Measurements from ENCODE around the gene SREBF2. TPM values are rescaled to one million over a fixed set of nuclear protein-coding genes. Genes with fewer than 3 reads are reported as not detected.

SREBF2 gene
- total and polyA plus RNA-seq, 10 of the 15 experiments (the other 5 are each of a cell fraction or from before 2014, with no cell fraction given): 2.4 to 177 (median 78.8) TPM

- CTCF ChIA-PET: interaction anchor here (1.2 to 11.0 kb wide), 3 partner anchors 9 to 19 kb away, joined by 4 to 234 read pairs (median 5); partner anchors contain the start of gene CENPM
- H3K36me3 ChIP-seq (ENCODE audit: control insufficient read depth in 2 of 2, insufficient read depth in 2 of 2, low read length in 1 of 2): 0 out of 4 replicates have a peak, but pooled peaks cover 0 to 9% of the 10 kb centered on the region in 2 experiments
- SMC1A ChIA-PET (ENCODE audit: uncharacterized antibody, unreplicated experiment): interaction anchor here (0.9 to 15.4 kb wide), 4 partner anchors 12 to 1001 kb away, joined by 3 to 321 read pairs (median 6); partner anchors contain the start of gene CENPM
- H3K4me2 ChIP-seq (ENCODE audit: control insufficient read depth, insufficient read depth): peak overlapping the region; percentile 7; the same call in 1 of the 2 replicates
- no peak overlapping the region for H3K9ac ChIP-seq (ENCODE audit: control insufficient read depth, insufficient read depth, low read length)
- no peaks in the 10 kb centered on the region for H3K27me3 ChIP-seq (replicated peaks in 1 of 2; ENCODE audit: control insufficient read depth in 2 of 2, insufficient read depth in 2 of 2, low read length in 1 of 2)
- FAIRE-seq (no peak), ATAC-seq (no peak), DNase-seq (ENCODE audit: low read depth, low spot score) (no peak)
- in situ Hi-C loops (cut with MboI): no loop called here
- H3K79me2 ChIP-seq (ENCODE audit: control insufficient read depth, insufficient read depth, low read length): peaks cover 32% of the 10 kb centered on the region
- H3K4me3 ChIP-seq: no peak overlapping the region
- no peak overlapping the region for H2AFZ ChIP-seq (ENCODE audit: control insufficient read depth, low read depth, low read length)
- no peaks in the 10 kb centered on the region for H3K9me3 ChIP-seq (replicated peaks; ENCODE audit: control insufficient read depth, insufficient read depth, low read length)
- RAD21 ChIA-PET (ENCODE audit: unreplicated experiment): interaction anchor here (1.4 to 11.6 kb wide), 6 partner anchors 10 to 231 kb away, joined by 5 to 408 read pairs (median 32); partner anchors contain the start of genes CENPM and SMIM45
- no TSS peak for BruUV-seq (replicated peaks)
- peaks cover 56% of the 10 kb centered on the region for H3K4me1 ChIP-seq (ENCODE audit: control insufficient read depth, insufficient read depth, low read length)
- peak overlapping the region; percentile 91 for H3K27ac ChIP-seq (ENCODE audit: control insufficient read depth, insufficient read depth)
- no peaks in the 10 kb centered on the region for H4K20me1 ChIP-seq (ENCODE audit: control insufficient read depth, insufficient read depth)
- intact Hi-C loops (cut with micrococcal nuclease; ENCODE audit: unreplicated experiment): no loop called here
- POLR2A ChIA-PET: interaction anchor here (0.6 to 15.3 kb wide), 9 partner anchors 8 to 88 kb away, joined by 3 to 599 read pairs (median 3); partner anchors contain the start of gene CENPM
- 59% methylated on average over 6 of the region's 6 CpGs for WGBS (ENCODE audit: insufficient coverage, insufficient replicate concordance, low lambda C conversion rate, missing lambda C conversion rate)
- TF ChIP-seq CHD2 (IDR thresholded peaks at IDR 0.05; ENCODE audit: borderline replicate concordance, low read depth, low read length) (no peak), SMAD1 (IDR thresholded peaks at IDR 0.05; ENCODE audit: low read depth, partially characterized antibody) (no peak), HDGF (IDR thresholded peaks at IDR 0.05) (0 out of 2 replicates have a peak, but pooled peaks have one; percentile 54), E2F4 (IDR thresholded peaks at IDR 0.05; ENCODE audit: low read depth, low read length) (no peak), MXI1 (IDR thresholded peaks at IDR 0.05; ENCODE audit: low read depth, low read length) (no peak), NFIC (IDR thresholded peaks at IDR 0.05; ENCODE audit: low read depth, low read length) (no peak), GATAD2B (conservative IDR thresholded peaks at IDR 0.05; ENCODE audit: low read depth) (peak; percentile 21), CTCF (IDR thresholded peaks at IDR 0.05 in 2 of 3, conservative IDR thresholded peaks at IDR 0.05 in 1 of 3; ENCODE audit: control insufficient read depth in 2 of 3, extremely low read depth in 1 of 3, insufficient read depth in 1 of 3, low read depth in 3 of 3, low read length in 3 of 3) (no peak), ZNF687 (IDR thresholded peaks at IDR 0.05) (peak; percentile 69), TCF12 (IDR thresholded peaks at IDR 0.05; ENCODE audit: low read depth, low read length) (no peak), E4F1 (IDR thresholded peaks at IDR 0.05; ENCODE audit: borderline replicate concordance, partially characterized antibody) (no peak), CBX3 (IDR thresholded peaks at IDR 0.05; ENCODE audit: borderline replicate concordance, low read depth) (no peak)
Observed at GRCh38 chr22:41927813-41928212, 94.9 kb downstream of the SREBF2 start.
